ENCODE results near the gene INTS4. TPM values are rescaled to one million over a fixed set of nuclear protein-coding genes. Genes with fewer than 3 reads are reported as not detected.
"Not testable (repeated sequence)": the region's sequence is repeated elsewhere in the genome, so short reads cannot be mapped to it uniquely, and the experiment has no call there.

The INTS4 gene
- total and polyA plus RNA-seq, 2 of the 4 experiments (the other 2 are of a cell fraction): 24.0 to 52.5 TPM

DNA sequence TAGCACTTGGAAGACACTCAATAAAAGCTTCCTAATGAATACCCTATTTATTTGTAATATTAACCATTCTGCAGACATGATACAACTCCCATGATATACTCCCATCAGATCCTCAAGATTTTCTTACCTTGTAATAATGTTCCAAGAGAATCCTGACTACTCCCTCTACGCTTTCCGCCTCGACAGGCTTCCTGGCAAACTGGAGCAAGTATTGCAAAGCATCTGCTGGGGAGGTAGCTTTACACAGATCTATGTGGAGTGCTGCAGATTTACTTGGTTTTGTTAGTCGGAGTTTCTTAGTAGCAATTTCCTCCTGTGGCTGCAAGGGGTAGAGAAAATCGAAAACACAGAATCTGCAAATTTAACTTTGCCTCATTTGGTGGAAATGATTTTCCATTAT, 3.5 kb downstream of the INTS4 start:
- no CpG with 5 or more reads among the region's 5 CpGs for WGBS, 2 experiments (ENCODE audit: extremely low coverage in 2 of 2, insufficient read length in 1 of 2)
- dilution Hi-C loops (cut with HindIII; ENCODE audit: low sequenced_read_pairs, unreplicated experiment) (no loop called here), intact Hi-C loops (cut with micrococcal nuclease) (no loop called here), in situ Hi-C loops (cut with MboI; ENCODE audit: low sequenced_read_pairs) (loop anchor here (10.0 kb wide), 1 partner anchor 216 kb away; no protein-coding TSS in a partner anchor)
- H2AFZ ChIP-seq (replicated peaks; ENCODE audit: low read length, poor library complexity): no peak overlapping the region
- H3K56ac ChIP-seq (ENCODE audit: extremely low read depth, insufficient read depth, low read length): no peak overlapping the region
- no peak overlapping the region for H4K5ac ChIP-seq (ENCODE audit: low read depth, low read length)
- no peak overlapping the region for H2BK20ac ChIP-seq (ENCODE audit: low read depth, low read length)
- no peak overlapping the region for H3K4me3 ChIP-seq (ENCODE audit: insufficient read depth, low read depth, low read length)
- H3K36me3 ChIP-seq (ENCODE audit: control insufficient read depth, insufficient read depth, low read length): peaks cover 14% of the 10 kb centered on the region
- ChIA-PET POLR2A (ENCODE audit: unreplicated experiment) (no interaction called here), CTCF (no interaction called here)
- H3K9me1 ChIP-seq (ENCODE audit: insufficient read depth, low read length): peaks cover 4% of the 10 kb centered on the region; the same call in 1 of the 2 replicates
- no peaks in the 10 kb centered on the region for H4K20me1 ChIP-seq (ENCODE audit: insufficient read depth, low read length)
- no peaks in the 10 kb centered on the region for H3K27me3 ChIP-seq (ENCODE audit: control insufficient read depth, insufficient read depth, low read length)
- H3K9ac ChIP-seq (ENCODE audit: low read depth, low read length): no peak overlapping the region
- no peaks in the 10 kb centered on the region for H3K9me3 ChIP-seq (ENCODE audit: control insufficient read depth, insufficient read depth, low read length)
- no peak for DNase-seq
- H3K18ac ChIP-seq (ENCODE audit: low read depth, low read length): no peak overlapping the region
- H3K79me1 ChIP-seq (ENCODE audit: low read depth in 1 of 2, low read length in 2 of 2): peaks cover 26 to 31% of the 10 kb centered on the region in 2 experiments
- no peak overlapping the region for H2AK5ac ChIP-seq (ENCODE audit: low read depth, low read length)
- H3K4ac ChIP-seq (ENCODE audit: low read depth, low read length): no peak overlapping the region
- H3K27ac ChIP-seq (ENCODE audit: insufficient read depth, low read length): no peak overlapping the region
- H3K23ac ChIP-seq (ENCODE audit: low read depth, low read length): no peak overlapping the region
- no peak overlapping the region for H2AK9ac ChIP-seq (replicated peaks; ENCODE audit: low read depth, low read length, poor library complexity)
- no peak overlapping the region for H4K91ac ChIP-seq (ENCODE audit: insufficient read depth, low read depth, low read length)
- no TSS peak for BruUV-seq (replicated peaks)
- H4K8ac ChIP-seq (ENCODE audit: low read depth in 2 of 2, low read length in 2 of 2): no peak overlapping the region
- peaks cover 2% of the 10 kb centered on the region; the same call in 1 of the 2 replicates for H3K4me1 ChIP-seq (ENCODE audit: control insufficient read depth, insufficient read depth, low read length)
- no peak overlapping the region for H3K4me2 ChIP-seq (ENCODE audit: low read depth, low read length)
- ATAC-seq (ENCODE audit: low read depth): no peak
- no peak overlapping the region for H3K14ac ChIP-seq (replicated peaks; ENCODE audit: low read depth, low read length)
- no peak for TF ChIP-seq CEBPB (IDR thresholded peaks at IDR 0.05; ENCODE audit: low read depth, low read length)
- TF ChIP-seq BHLHE40 (IDR thresholded peaks at IDR 0.05; ENCODE audit: low read depth, low read length): no peak
- no peak overlapping the region for H2BK5ac ChIP-seq (ENCODE audit: low read depth, low read length, poor library complexity, severe bottlenecking)
- no peak overlapping the region for H2BK120ac ChIP-seq (ENCODE audit: low read depth, low read length)
- H2BK15ac ChIP-seq (ENCODE audit: low read depth, low read length): no peak overlapping the region

DNA sequence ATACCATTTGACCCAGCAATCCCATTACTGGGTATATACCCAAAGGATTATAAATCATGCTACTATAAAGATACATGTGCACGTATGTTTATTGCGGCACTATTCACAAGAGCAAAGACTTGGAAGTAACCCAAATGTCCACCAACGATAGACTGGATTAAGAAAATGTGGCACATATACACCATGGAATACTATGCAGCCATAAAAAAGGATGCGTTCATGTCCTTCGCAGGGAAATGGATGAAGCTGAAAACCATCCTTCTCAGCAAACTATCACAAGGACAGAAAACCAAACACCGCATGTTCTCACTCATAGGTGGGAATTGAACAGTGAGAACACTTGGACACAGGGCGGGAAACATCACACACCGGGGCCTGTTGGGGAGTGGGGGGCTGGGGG, 8.0 kb downstream of the INTS4 start:
- H2AK5ac ChIP-seq (ENCODE audit: low read depth, low read length); H2BK15ac ChIP-seq (ENCODE audit: low read depth, low read length); H3K14ac ChIP-seq (replicated peaks; ENCODE audit: low read depth, low read length); in situ Hi-C loops (cut with MboI; ENCODE audit: low sequenced_read_pairs); H4K5ac ChIP-seq (ENCODE audit: low read depth, low read length); H3K23ac ChIP-seq (ENCODE audit: low read depth, low read length); H3K4me1 ChIP-seq (ENCODE audit: control insufficient read depth, insufficient read depth, low read length); POLR2A ChIA-PET (ENCODE audit: unreplicated experiment); H2AK9ac ChIP-seq (replicated peaks; ENCODE audit: low read depth, low read length, poor library complexity); H3K9me1 ChIP-seq (ENCODE audit: insufficient read depth, low read length); H4K8ac ChIP-seq (ENCODE audit: low read depth in 2 of 2, low read length in 2 of 2); H3K56ac ChIP-seq (ENCODE audit: extremely low read depth, insufficient read depth, low read length); H2BK120ac ChIP-seq (ENCODE audit: low read depth, low read length); H3K9ac ChIP-seq (ENCODE audit: low read depth, low read length); H3K4me3 ChIP-seq (ENCODE audit: insufficient read depth, low read depth, low read length); H4K20me1 ChIP-seq (ENCODE audit: insufficient read depth, low read length); H3K4me2 ChIP-seq (ENCODE audit: low read depth, low read length); dilution Hi-C loops (cut with HindIII; ENCODE audit: low sequenced_read_pairs, unreplicated experiment); DNase-seq; H2AFZ ChIP-seq (replicated peaks; ENCODE audit: low read length, poor library complexity); H3K4ac ChIP-seq (ENCODE audit: low read depth, low read length); ATAC-seq (ENCODE audit: low read depth); H2BK20ac ChIP-seq (ENCODE audit: low read depth, low read length); H3K9me3 ChIP-seq (ENCODE audit: control insufficient read depth, insufficient read depth, low read length); intact Hi-C loops (cut with micrococcal nuclease); H3K18ac ChIP-seq (ENCODE audit: low read depth, low read length); H2BK5ac ChIP-seq (ENCODE audit: low read depth, low read length, poor library complexity, severe bottlenecking); BruUV-seq (replicated peaks); H3K27ac ChIP-seq (ENCODE audit: insufficient read depth, low read length); H3K27me3 ChIP-seq (ENCODE audit: control insufficient read depth, insufficient read depth, low read length); H4K91ac ChIP-seq (ENCODE audit: insufficient read depth, low read depth, low read length): not testable (repeated sequence)
- CTCF ChIA-PET: interaction anchor here (0.7 kb wide), 1 partner anchor 342 kb away, joined by 3 read pairs; no protein-coding TSS in a partner anchor
- WGBS, 2 experiments (ENCODE audit: extremely low coverage in 2 of 2, insufficient read length in 1 of 2): 100% methylated on average over 1 of the region's 8 CpGs; no CpG with 5 or more reads in 1 of the 2 experiments
- Histone ChIP-seq H3K79me1 (ENCODE audit: low read depth in 1 of 2, low read length in 2 of 2) (peaks cover 23 to 27% of the 10 kb centered on the region in 2 experiments; a peak in 3 of 4 replicates), H3K36me3 (ENCODE audit: control insufficient read depth, insufficient read depth, low read length) (peaks cover 12% of the 10 kb centered on the region)

Data from IMR-90 (cell line).